Measurements from ENCODE around the gene AZIN2. TPM values are rescaled to one million over a fixed set of nuclear protein-coding genes. Genes with fewer than 3 reads are reported as not detected.

The AZIN2 gene
- total and polyA plus RNA-seq, 10 of the 15 experiments (the other 5 are each of a cell fraction or from before 2014, with no cell fraction given): 0.02 to 0.85 (median 0.23) TPM

- CTCF ChIA-PET: interaction anchor here (0.8 kb wide), 1 partner anchor 27 kb away, joined by 3 read pairs; no protein-coding TSS in a partner anchor
- Histone ChIP-seq H3K4me3 (no peak overlapping the region), H3K4me1 (ENCODE audit: control insufficient read depth, insufficient read depth, low read length) (peaks cover 17% of the 10 kb centered on the region), H3K36me3 (ENCODE audit: control insufficient read depth in 2 of 2, insufficient read depth in 2 of 2, low read length in 1 of 2) (no peaks in the 10 kb centered on the region), H3K9ac (ENCODE audit: control insufficient read depth, insufficient read depth, low read length) (no peak overlapping the region), H2AFZ (ENCODE audit: control insufficient read depth, low read depth, low read length) (no peak overlapping the region), H3K79me2 (ENCODE audit: control insufficient read depth, insufficient read depth, low read length) (peaks cover 13% of the 10 kb centered on the region), H3K27ac (ENCODE audit: control insufficient read depth, insufficient read depth) (no peak overlapping the region), H3K27me3 (replicated peaks in 1 of 2; ENCODE audit: control insufficient read depth in 2 of 2, insufficient read depth in 2 of 2, low read length in 1 of 2) (no peaks in the 10 kb centered on the region), H4K20me1 (ENCODE audit: control insufficient read depth, insufficient read depth) (no peaks in the 10 kb centered on the region), H3K4me2 (ENCODE audit: control insufficient read depth, insufficient read depth) (no peak overlapping the region), H3K9me3 (replicated peaks; ENCODE audit: control insufficient read depth, insufficient read depth, low read length) (no peaks in the 10 kb centered on the region)
- FAIRE-seq (no peak), DNase-seq (ENCODE audit: low read depth, low spot score) (no peak), ATAC-seq (no peak)
- TF ChIP-seq PRDM15 (CRISPR knock-in tag; IDR thresholded peaks at IDR 0.05) (no peak), SMC3 (IDR thresholded peaks at IDR 0.05; ENCODE audit: borderline replicate concordance, low read length) (no peak), KAT2A (conservative IDR thresholded peaks at IDR 0.05; ENCODE audit: control insufficient read depth, low read depth, low read length) (no peak), HDAC2 (IDR thresholded peaks at IDR 0.05) (no peak), IKZF2 (IDR thresholded peaks at IDR 0.05) (no peak), MYC (IDR thresholded peaks at IDR 0.05; ENCODE audit: insufficient read depth, insufficient read length, insufficient replicate concordance, low read length, severe bottlenecking) (no peak), MEF2A (IDR thresholded peaks at IDR 0.05; ENCODE audit: insufficient read depth, low read depth, low read length) (no peak)
- POLR2A ChIA-PET: no interaction called here
- no TSS peak for BruUV-seq (replicated peaks)
- SMC1A ChIA-PET (ENCODE audit: uncharacterized antibody, unreplicated experiment): interaction anchor here (1.0 kb wide), 1 partner anchor 410 kb away, joined by 3 read pairs; no protein-coding TSS in a partner anchor
- intact Hi-C loops (cut with micrococcal nuclease; ENCODE audit: unreplicated experiment): loop anchor here (10.0 kb wide), 1 partner anchor 222 kb away; no protein-coding TSS in a partner anchor
- RAD21 ChIA-PET (ENCODE audit: unreplicated experiment): no interaction called here
- in situ Hi-C loops (cut with MboI): no loop called here
- WGBS (ENCODE audit: insufficient coverage, insufficient replicate concordance, low lambda C conversion rate, missing lambda C conversion rate): 56% methylated on average over 7 of the region's 7 CpGs
Observed at GRCh38 chr1:33122483-33123178, 41.7 kb downstream of the AZIN2 start.
